ENCODE data around the gene TMEM52B.

GRCh38 chr12:10131111-10131690 is 47.6 kb upstream of the TMEM52B start:
- no peak for TF ChIP-seq CTCF (conservative IDR thresholded peaks at IDR 0.05 in 1 of 2, IDR thresholded peaks at IDR 0.05 in 1 of 2; ENCODE audit: extremely low read depth in 1 of 2, insufficient read depth in 1 of 2, low read depth in 1 of 2, low read length in 2 of 2)
- TF ChIP-seq EZH2 (IDR thresholded peaks at IDR 0.05; ENCODE audit: borderline replicate concordance, low read length), result no peak

Data from mammary epithelial cell (primary cell).